CD8-positive, alpha-beta memory T cell (primary cell): Measurements from ENCODE around the gene IL1RAPL1. TPM values are rescaled to one million over a fixed set of nuclear protein-coding genes. Genes with fewer than 3 reads are reported as not detected.

Experiments used
- CTCF ChIA-PET: fragments of 350-600 bp; sonication (Branson Sonifier 250); formaldehyde crosslinking; loops from one replicate; lab custom pipeline; 2021; ENCODE audit warnings: antibody characterized with exemption; lab: Charles Lee
- POLR2A ChIA-PET: fragments of 350-600 bp; sonication (Branson Sonifier 250); formaldehyde crosslinking; loops from one replicate; lab custom pipeline; 2021; ENCODE audit warnings: antibody characterized with exemption; lab: Charles Lee
- DNase-seq, 5 donors: peaks; one replicate each; pipeline versions ENCODE4 v3.0.0 to v3.0.0-alpha.2; 2020 to 2022; ENCODE audit warnings: mixed read lengths in 1 of 5
- H3K27ac ChIP-seq: one replicate; pipeline ENCODE4 v1.7.0; 2013; ENCODE audit warnings: low read depth, mild to moderate bottlenecking, low read length, moderate library complexity
- H3K27me3 ChIP-seq: 2 replicates; pipeline ENCODE4 v1.7.0; 2013; ENCODE audit warnings: low read length, mild to moderate bottlenecking; ENCODE audit not compliant: insufficient read depth, poor library complexity, severe bottlenecking
- H3K36me3 ChIP-seq: 2 replicates; pipeline ENCODE4 v1.7.0; 2013; ENCODE audit warnings: mild to moderate bottlenecking, low read length, moderate library complexity; ENCODE audit not compliant: insufficient read depth
- H3K4me1 ChIP-seq: 2 replicates; pipeline ENCODE4 v1.7.0; 2013; ENCODE audit warnings: mild to moderate bottlenecking, low read length, moderate library complexity; ENCODE audit not compliant: insufficient read depth
- H3K4me3 ChIP-seq: 2 replicates; pipeline ENCODE4 v1.7.0; 2013; ENCODE audit warnings: mild to moderate bottlenecking, low read length
- H3K9me3 ChIP-seq: 2 replicates; pipeline ENCODE4 v1.7.0; 2013; ENCODE audit warnings: mild to moderate bottlenecking, low read length
- H3K27ac Mint-ChIP-seq, 8 donors: one replicate each; pipeline ENCODE4 v1.8.0; 2020 to 2021; ENCODE audit warnings: mixed read lengths in 8 of 8, mild to moderate bottlenecking in 6 of 8, inconsistent platforms in 3 of 8, moderate library complexity in 3 of 8
- H3K27me3 Mint-ChIP-seq, 2 donors: one replicate each; pipeline ENCODE4 v1.8.0; 2020 to 2021; ENCODE audit warnings: mixed read lengths in 2 of 2, mild to moderate bottlenecking in 1 of 2, moderate library complexity in 1 of 2
- H3K36me3 Mint-ChIP-seq, 3 donors: one replicate each; pipeline ENCODE4 v1.8.0; 2020 to 2021; ENCODE audit warnings: mixed read lengths in 3 of 3, inconsistent platforms in 1 of 3, mild to moderate bottlenecking in 1 of 3
- H3K4me1 Mint-ChIP-seq, 3 donors: one replicate each; pipeline ENCODE4 v1.8.0; 2020 to 2021; ENCODE audit warnings: mixed read lengths in 3 of 3, inconsistent platforms in 1 of 3, mild to moderate bottlenecking in 1 of 3
- H3K4me3 Mint-ChIP-seq, 7 donors: one replicate each; pipeline ENCODE4 v1.8.0; 2020 to 2021; ENCODE audit warnings: mixed read lengths in 7 of 7, mild to moderate bottlenecking in 6 of 7, moderate library complexity in 4 of 7, inconsistent platforms in 2 of 7
- H3K9me3 Mint-ChIP-seq, 5 donors: one replicate each; pipeline ENCODE4 v1.8.0; 2020 to 2022; ENCODE audit warnings: mixed read lengths in 5 of 5, mild to moderate bottlenecking in 3 of 5, moderate library complexity in 2 of 5, inconsistent platforms in 1 of 5
- polyA plus RNA-seq: library from polyadenylated mRNA; unstranded; fragments of 300-500 nt; fragmentation: Illumina TruSeq; gene quantifications from one replicate; pipeline ENCODE4 v1.2.3, GENCODE V29; 2021
- total RNA-seq, 2 experiments: library from RNA; stranded (reverse); gene quantifications; one replicate each; pipeline ENCODE4 v1.2.3, GENCODE V29; 2021

The IL1RAPL1 gene
- total and polyA plus RNA-seq, 3 experiments from 2014 or later = not detected

GRCh38 chrX:29012867-29013266, 425.6 kb downstream of the IL1RAPL1 start:
- DNase-seq = no peak
- Histone ChIP-seq H3K27me3 (no peaks in the 10 kb centered on the region), H3K4me3 (no peak overlapping the region), H3K27ac (no peak overlapping the region), H3K9me3 (no peaks in the 10 kb centered on the region), H3K36me3 (no peaks in the 10 kb centered on the region), H3K4me1 (no peaks in the 10 kb centered on the region)
- no peaks in the 10 kb centered on the region for H3K4me1 Mint-ChIP-seq
- no peak overlapping the region for H3K4me3 Mint-ChIP-seq
- peaks cover 0 to 19% (median 11%) of the 10 kb centered on the region in 5 donors for H3K9me3 Mint-ChIP-seq
- ChIA-PET CTCF (no interaction called here), POLR2A (no interaction called here)
- H3K27ac Mint-ChIP-seq = no peak overlapping the region
- no peaks in the 10 kb centered on the region for H3K36me3 Mint-ChIP-seq
- H3K27me3 Mint-ChIP-seq = peaks cover 0 to 2% of the 10 kb centered on the region in 2 donors

DNA sequence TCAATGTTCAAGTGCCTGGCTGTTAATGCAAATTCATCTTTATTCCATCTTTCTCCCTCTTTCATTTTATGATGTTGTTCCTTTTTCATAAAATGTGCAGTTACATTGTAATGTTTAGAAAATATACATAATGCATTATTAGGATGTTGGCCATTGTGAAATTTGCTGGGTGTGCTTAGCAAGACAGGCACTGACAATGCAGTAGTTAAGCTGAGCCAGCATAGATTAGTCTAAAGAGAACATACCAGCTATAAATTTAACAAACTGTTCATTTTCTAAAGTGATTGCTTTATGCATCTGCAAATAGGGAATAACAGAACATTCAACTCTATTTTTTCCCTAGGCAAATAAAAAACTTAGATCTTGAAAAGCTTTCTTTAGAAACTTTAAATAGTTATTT, 436.0 kb downstream of the IL1RAPL1 start:
- no peak overlapping the region for H3K27ac Mint-ChIP-seq
- H3K4me1 Mint-ChIP-seq = no peaks in the 10 kb centered on the region
- H3K4me3 Mint-ChIP-seq = no peak overlapping the region
- no peak for DNase-seq
- no peaks in the 10 kb centered on the region for H3K36me3 Mint-ChIP-seq
- CTCF ChIA-PET = no interaction called here
- no peak overlapping the region for H3K4me3 ChIP-seq
- H3K36me3 ChIP-seq = no peaks in the 10 kb centered on the region
- H3K9me3 Mint-ChIP-seq = peaks cover 2 to 8% (median 6%) of the 10 kb centered on the region in 5 donors
- H3K4me1 ChIP-seq = no peaks in the 10 kb centered on the region
- POLR2A ChIA-PET = no interaction called here
- no peaks in the 10 kb centered on the region for H3K9me3 ChIP-seq
- peaks cover 0 to 3% of the 10 kb centered on the region in 2 donors for H3K27me3 Mint-ChIP-seq
- no peak overlapping the region for H3K27ac ChIP-seq
- no peaks in the 10 kb centered on the region for H3K27me3 ChIP-seq

DNA sequence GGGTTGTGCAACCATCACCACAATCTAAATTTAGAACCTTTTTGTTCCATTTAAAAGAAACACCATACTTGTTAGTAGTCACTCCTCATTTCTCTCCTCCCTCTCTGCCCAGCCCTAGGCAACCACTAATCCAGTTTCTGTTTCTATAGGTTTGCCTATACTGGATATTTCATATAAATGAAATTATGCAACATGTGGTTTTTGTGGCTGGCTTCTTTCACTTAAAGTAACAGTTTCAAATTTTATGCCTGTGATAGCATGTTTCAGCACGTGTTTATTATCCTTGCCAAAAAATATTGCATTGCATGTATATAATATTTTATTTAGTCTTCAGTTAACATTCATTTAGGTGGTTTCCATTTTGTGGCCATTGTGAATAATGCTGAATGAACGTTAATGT, 437.6 kb downstream of the IL1RAPL1 start:
- H3K36me3 Mint-ChIP-seq = no peaks in the 10 kb centered on the region
- no peak for DNase-seq
- no peak overlapping the region for H3K4me3 Mint-ChIP-seq
- no peak overlapping the region for H3K4me3 ChIP-seq
- H3K27ac ChIP-seq = no peak overlapping the region
- peaks cover 0 to 5% of the 10 kb centered on the region in 2 donors for H3K27me3 Mint-ChIP-seq
- H3K9me3 Mint-ChIP-seq = peaks cover 0 to 6% (median 5%) of the 10 kb centered on the region in 5 donors
- ChIA-PET POLR2A (no interaction called here), CTCF (no interaction called here)
- no peaks in the 10 kb centered on the region for H3K9me3 ChIP-seq
- no peaks in the 10 kb centered on the region for H3K36me3 ChIP-seq
- no peaks in the 10 kb centered on the region for H3K4me1 ChIP-seq
- no peaks in the 10 kb centered on the region for H3K27me3 ChIP-seq
- H3K27ac Mint-ChIP-seq = no peak overlapping the region
- H3K4me1 Mint-ChIP-seq = no peaks in the 10 kb centered on the region

DNA sequence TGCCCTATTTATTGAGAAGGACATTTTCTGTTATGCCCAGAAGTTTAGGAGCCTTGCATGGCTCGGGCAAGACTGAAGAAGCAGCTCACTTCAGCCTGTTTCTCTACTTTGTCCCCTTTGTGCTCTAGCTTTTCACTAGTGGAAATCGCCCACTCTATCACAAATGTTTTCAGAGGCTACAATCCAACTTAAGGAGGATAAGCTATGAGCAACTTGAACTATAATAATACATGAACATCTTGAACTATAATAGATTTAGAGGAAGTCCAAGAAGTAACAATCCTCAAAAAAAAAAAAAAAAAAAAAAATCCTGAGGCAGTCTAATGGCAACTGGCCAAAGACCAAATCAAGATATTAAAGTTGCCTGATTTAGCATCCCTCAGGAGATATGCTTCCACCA, 452.3 kb downstream of the IL1RAPL1 start:
- Mint-ChIP-seq H3K4me1 (no peaks in the 10 kb centered on the region), H3K27ac (no peak overlapping the region), H3K36me3 (no peaks in the 10 kb centered on the region), H3K4me3 (no peak overlapping the region), H3K9me3 (peaks cover 0 to 8% (median 3%) of the 10 kb centered on the region in 5 donors), H3K27me3 (peaks cover 0 to 2% of the 10 kb centered on the region in 2 donors)
- H3K27ac ChIP-seq = no peak overlapping the region
- POLR2A ChIA-PET = no interaction called here
- H3K4me1 ChIP-seq = no peaks in the 10 kb centered on the region
- H3K36me3 ChIP-seq = no peaks in the 10 kb centered on the region
- H3K4me3 ChIP-seq = no peak overlapping the region
- H3K27me3 ChIP-seq = no peaks in the 10 kb centered on the region
- no peaks in the 10 kb centered on the region for H3K9me3 ChIP-seq
- CTCF ChIA-PET = no interaction called here
- DNase-seq = no peak

DNA sequence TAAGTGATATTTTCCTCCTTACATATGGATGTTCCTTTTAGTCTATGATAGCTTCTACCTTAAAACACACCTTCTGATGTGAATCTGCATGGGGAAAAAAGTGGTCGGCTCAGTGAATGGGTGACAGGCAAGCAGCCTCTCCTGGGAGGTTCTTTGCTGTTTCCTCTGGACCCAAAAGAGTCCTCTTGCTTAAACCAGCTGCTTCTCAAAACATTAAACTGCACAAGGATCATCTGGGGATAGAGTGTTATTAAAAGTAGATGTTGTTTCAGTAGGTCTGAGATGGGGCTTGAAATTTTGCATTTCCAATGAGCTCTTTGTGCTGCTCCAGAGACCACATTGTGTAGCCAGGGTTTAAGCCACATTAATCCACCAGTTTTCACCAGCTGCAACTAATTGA, 452.9 kb downstream of the IL1RAPL1 start:
- H3K36me3 ChIP-seq = no peaks in the 10 kb centered on the region
- DNase-seq = no peak
- no peak overlapping the region for H3K4me3 ChIP-seq
- ChIA-PET POLR2A (no interaction called here), CTCF (no interaction called here)
- H3K27ac ChIP-seq = no peak overlapping the region
- H3K36me3 Mint-ChIP-seq = no peaks in the 10 kb centered on the region
- H3K4me3 Mint-ChIP-seq = no peak overlapping the region
- peaks cover 0 to 2% of the 10 kb centered on the region in 2 donors for H3K27me3 Mint-ChIP-seq
- no peaks in the 10 kb centered on the region for H3K4me1 Mint-ChIP-seq
- no peaks in the 10 kb centered on the region for H3K27me3 ChIP-seq
- peaks cover 0 to 8% (median 4%) of the 10 kb centered on the region in 5 donors for H3K9me3 Mint-ChIP-seq
- no peak overlapping the region for H3K27ac Mint-ChIP-seq
- no peaks in the 10 kb centered on the region for H3K4me1 ChIP-seq
- H3K9me3 ChIP-seq = no peaks in the 10 kb centered on the region

GRCh38 chrX:29042341-29042740, 455.1 kb downstream of the IL1RAPL1 start:
- H3K9me3 ChIP-seq = no peaks in the 10 kb centered on the region
- no peaks in the 10 kb centered on the region for H3K27me3 ChIP-seq
- no peak overlapping the region for H3K27ac Mint-ChIP-seq
- ChIA-PET POLR2A (no interaction called here), CTCF (no interaction called here)
- H3K9me3 Mint-ChIP-seq = peaks cover 1 to 13% (median 6%) of the 10 kb centered on the region in 5 donors
- H3K27ac ChIP-seq = no peak overlapping the region
- H3K4me3 ChIP-seq = no peak overlapping the region
- no peaks in the 10 kb centered on the region for H3K4me1 ChIP-seq
- DNase-seq = no peak
- H3K4me1 Mint-ChIP-seq = no peaks in the 10 kb centered on the region
- no peak overlapping the region for H3K4me3 Mint-ChIP-seq
- peaks cover 0 to 2% of the 10 kb centered on the region in 2 donors for H3K27me3 Mint-ChIP-seq
- H3K36me3 Mint-ChIP-seq = no peaks in the 10 kb centered on the region
- H3K36me3 ChIP-seq = no peaks in the 10 kb centered on the region

- H3K36me3 Mint-ChIP-seq = no peaks in the 10 kb centered on the region
- no peaks in the 10 kb centered on the region for H3K4me1 Mint-ChIP-seq
- Histone ChIP-seq H3K4me1 (no peaks in the 10 kb centered on the region), H3K36me3 (no peaks in the 10 kb centered on the region), H3K27me3 (no peaks in the 10 kb centered on the region), H3K27ac (no peak overlapping the region), H3K9me3 (no peaks in the 10 kb centered on the region), H3K4me3 (no peak overlapping the region)
- H3K4me3 Mint-ChIP-seq = no peak overlapping the region
- H3K9me3 Mint-ChIP-seq = peaks cover 1 to 10% (median 6%) of the 10 kb centered on the region in 5 donors
- CTCF ChIA-PET = no interaction called here
- no peak for DNase-seq
- peaks cover 0 to 2% of the 10 kb centered on the region in 2 donors for H3K27me3 Mint-ChIP-seq
- POLR2A ChIA-PET = no interaction called here
- H3K27ac Mint-ChIP-seq = no peak overlapping the region
These were observed 456.5 kb downstream of the IL1RAPL1 start for GRCh38 chrX:29043746-29044145.

DNA sequence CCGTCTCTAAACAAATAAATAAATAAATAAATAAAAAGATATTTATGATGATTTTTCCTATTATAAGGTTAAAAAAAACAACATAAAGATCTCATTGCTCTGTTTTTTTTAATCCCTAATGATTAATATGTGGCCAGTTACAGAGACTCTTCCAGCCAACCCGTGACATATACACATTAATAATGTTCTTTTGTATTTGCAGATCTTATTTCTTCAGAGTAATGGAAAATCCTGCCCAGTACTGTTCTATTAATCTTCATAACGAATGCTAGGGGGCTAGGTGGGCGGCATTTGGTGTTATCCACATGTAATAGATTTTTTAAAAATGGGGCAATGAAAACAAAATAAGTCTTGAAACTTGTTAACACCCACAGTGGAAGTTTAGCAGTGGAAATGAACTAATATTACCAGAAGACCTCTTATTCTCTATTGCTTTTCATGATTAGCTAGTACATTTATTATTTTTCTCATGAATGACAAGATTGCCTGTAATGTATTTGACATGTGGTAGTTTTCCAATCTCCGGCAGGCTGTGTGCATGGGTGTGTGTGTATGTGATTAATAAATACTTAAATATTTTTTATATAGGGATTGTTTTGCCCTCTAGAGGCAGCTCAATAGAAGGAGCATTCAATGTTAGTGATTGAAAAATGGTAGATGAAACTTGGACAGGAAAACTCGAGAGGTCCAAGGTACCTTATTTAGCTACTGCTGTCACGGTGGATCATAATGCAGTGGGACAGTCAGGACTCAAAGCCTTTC, 457.4 kb downstream of the IL1RAPL1 start:
- H3K27ac Mint-ChIP-seq = no peak overlapping the region
- H3K27ac ChIP-seq = no peak overlapping the region
- H3K4me3 Mint-ChIP-seq = no peak overlapping the region
- no peak overlapping the region for H3K4me3 ChIP-seq
- no peaks in the 10 kb centered on the region for H3K36me3 Mint-ChIP-seq
- no peaks in the 10 kb centered on the region for H3K9me3 ChIP-seq
- H3K4me1 ChIP-seq = no peaks in the 10 kb centered on the region
- H3K4me1 Mint-ChIP-seq = no peaks in the 10 kb centered on the region
- POLR2A ChIA-PET = no interaction called here
- CTCF ChIA-PET = no interaction called here
- H3K27me3 Mint-ChIP-seq = no peaks in the 10 kb centered on the region
- no peaks in the 10 kb centered on the region for H3K36me3 ChIP-seq
- DNase-seq = no peak
- H3K9me3 Mint-ChIP-seq = peaks cover 1 to 10% (median 6%) of the 10 kb centered on the region in 5 donors
- no peaks in the 10 kb centered on the region for H3K27me3 ChIP-seq
